ENCODE data around the gene FFAR1.

GRCh38 chr19:35355791-35356460, 8.2 kb downstream of the FFAR1 start:
- TF ChIP-seq CTCF (IDR thresholded peaks at IDR 0.05 in 8 of 11, conservative IDR thresholded peaks at IDR 0.05 in 3 of 11) (no peak), POLR2A (IDR thresholded peaks at IDR 0.05) (no peak), POLR2AphosphoS5 (IDR thresholded peaks at IDR 0.05) (no peak)

Data from spleen (tissue), 7 donors.